ENCODE data around the gene FHOD3. TPM values are rescaled to one million over a fixed set of nuclear protein-coding genes. Genes with fewer than 3 reads are reported as not detected.

The FHOD3 gene
- total and polyA plus RNA-seq, 2 donors, result 0.90 to 4.1 TPM

GRCh38 chr18:36333414-36333813, 35.9 kb downstream of the FHOD3 start:
- no peaks in the 10 kb centered on the region for H3K4me1 ChIP-seq (ENCODE audit: control insufficient read depth in 2 of 2, insufficient read depth in 2 of 2, low read length in 2 of 2)
- H3K9me3 ChIP-seq (ENCODE audit: control insufficient read depth in 2 of 2, insufficient read depth in 1 of 2, low read length in 1 of 2), result no peaks in the 10 kb centered on the region
- no peak overlapping the region for H3K4me3 ChIP-seq (ENCODE audit: low read length in 2 of 2)
- no peaks in the 10 kb centered on the region for H3K27me3 ChIP-seq (ENCODE audit: control insufficient read depth in 2 of 2, insufficient read depth in 1 of 2, low read length in 1 of 2)
- H3K36me3 ChIP-seq (ENCODE audit: control insufficient read depth in 2 of 2, insufficient read depth in 2 of 2, low read length in 1 of 2), result no peaks in the 10 kb centered on the region
- no peak overlapping the region for H3K27ac ChIP-seq (ENCODE audit: low read depth in 1 of 2, low read length in 1 of 2)
- 64% methylated on average over 3 of the region's 3 CpGs for WGBS
- DNase-seq (ENCODE audit: low read depth in 6 of 9, low spot score in 9 of 9), result no peak

- DNase-seq (ENCODE audit: low read depth in 6 of 9, low spot score in 9 of 9), result no peak
- Histone ChIP-seq H3K36me3 (ENCODE audit: control insufficient read depth in 2 of 2, insufficient read depth in 2 of 2, low read length in 1 of 2) (no peaks in the 10 kb centered on the region), H3K4me1 (ENCODE audit: control insufficient read depth in 2 of 2, insufficient read depth in 2 of 2, low read length in 2 of 2) (no peaks in the 10 kb centered on the region), H3K9me3 (ENCODE audit: control insufficient read depth in 2 of 2, insufficient read depth in 1 of 2, low read length in 1 of 2) (no peaks in the 10 kb centered on the region), H3K27me3 (ENCODE audit: control insufficient read depth in 2 of 2, insufficient read depth in 1 of 2, low read length in 1 of 2) (no peaks in the 10 kb centered on the region), H3K4me3 (ENCODE audit: low read length in 2 of 2) (no peak overlapping the region), H3K27ac (ENCODE audit: low read depth in 1 of 2, low read length in 1 of 2) (no peak overlapping the region)
- 94% methylated on average over 3 of the region's 3 CpGs for WGBS
Measured at GRCh38 chr18:36334798-36335197, 37.3 kb downstream of the FHOD3 start.

- Histone ChIP-seq H3K36me3 (ENCODE audit: control insufficient read depth in 2 of 2, insufficient read depth in 2 of 2, low read length in 1 of 2) (no peaks in the 10 kb centered on the region), H3K9me3 (ENCODE audit: control insufficient read depth in 2 of 2, insufficient read depth in 1 of 2, low read length in 1 of 2) (no peaks in the 10 kb centered on the region), H3K27me3 (ENCODE audit: control insufficient read depth in 2 of 2, insufficient read depth in 1 of 2, low read length in 1 of 2) (no peaks in the 10 kb centered on the region), H3K27ac (ENCODE audit: low read depth in 1 of 2, low read length in 1 of 2) (no peak overlapping the region), H3K4me3 (ENCODE audit: low read length in 2 of 2) (no peak overlapping the region), H3K4me1 (ENCODE audit: control insufficient read depth in 2 of 2, insufficient read depth in 2 of 2, low read length in 2 of 2) (no peaks in the 10 kb centered on the region)
- 96% methylated on average over 16 of the region's 16 CpGs for WGBS
- DNase-seq (ENCODE audit: low read depth in 6 of 9, low spot score in 9 of 9), result no peak
Measured at GRCh38 chr18:36335476-36336279, 38.2 kb downstream of the FHOD3 start.

GRCh38 chr18:36337679-36338402, 40.3 kb downstream of the FHOD3 start:
- no peaks in the 10 kb centered on the region for H3K27me3 ChIP-seq (ENCODE audit: control insufficient read depth in 2 of 2, insufficient read depth in 1 of 2, low read length in 1 of 2)
- H3K27ac ChIP-seq (ENCODE audit: low read depth in 1 of 2, low read length in 1 of 2), result no peak overlapping the region
- H3K9me3 ChIP-seq (ENCODE audit: control insufficient read depth in 2 of 2, insufficient read depth in 1 of 2, low read length in 1 of 2), result no peaks in the 10 kb centered on the region
- no peaks in the 10 kb centered on the region for H3K4me1 ChIP-seq (ENCODE audit: control insufficient read depth in 2 of 2, insufficient read depth in 2 of 2, low read length in 2 of 2)
- no peak overlapping the region for H3K4me3 ChIP-seq (ENCODE audit: low read length in 2 of 2)
- no peak for DNase-seq (ENCODE audit: low read depth in 6 of 9, low spot score in 9 of 9)
- 92% methylated on average over 4 of the region's 4 CpGs for WGBS
- H3K36me3 ChIP-seq (ENCODE audit: control insufficient read depth in 2 of 2, insufficient read depth in 2 of 2, low read length in 1 of 2), result no peaks in the 10 kb centered on the region

- 90% methylated on average over 8 of the region's 8 CpGs for WGBS
- H3K27ac ChIP-seq (ENCODE audit: low read depth in 1 of 2, low read length in 1 of 2), result no peak overlapping the region
- H3K9me3 ChIP-seq (ENCODE audit: control insufficient read depth in 2 of 2, insufficient read depth in 1 of 2, low read length in 1 of 2), result no peaks in the 10 kb centered on the region
- no peaks in the 10 kb centered on the region for H3K4me1 ChIP-seq (ENCODE audit: control insufficient read depth in 2 of 2, insufficient read depth in 2 of 2, low read length in 2 of 2)
- no peaks in the 10 kb centered on the region for H3K36me3 ChIP-seq (ENCODE audit: control insufficient read depth in 2 of 2, insufficient read depth in 2 of 2, low read length in 1 of 2)
- DNase-seq (ENCODE audit: low read depth in 6 of 9, low spot score in 9 of 9), result no peak
- no peak overlapping the region for H3K4me3 ChIP-seq (ENCODE audit: low read length in 2 of 2)
- H3K27me3 ChIP-seq (ENCODE audit: control insufficient read depth in 2 of 2, insufficient read depth in 1 of 2, low read length in 1 of 2), result no peaks in the 10 kb centered on the region
Measured at GRCh38 chr18:36338403-36338933, 41.0 kb downstream of the FHOD3 start.

- 97% methylated on average over 4 of the region's 4 CpGs for WGBS
- Histone ChIP-seq H3K27me3 (ENCODE audit: control insufficient read depth in 2 of 2, insufficient read depth in 1 of 2, low read length in 1 of 2) (no peaks in the 10 kb centered on the region), H3K36me3 (ENCODE audit: control insufficient read depth in 2 of 2, insufficient read depth in 2 of 2, low read length in 1 of 2) (no peaks in the 10 kb centered on the region), H3K9me3 (ENCODE audit: control insufficient read depth in 2 of 2, insufficient read depth in 1 of 2, low read length in 1 of 2) (no peaks in the 10 kb centered on the region), H3K4me1 (ENCODE audit: control insufficient read depth in 2 of 2, insufficient read depth in 2 of 2, low read length in 2 of 2) (no peaks in the 10 kb centered on the region), H3K4me3 (ENCODE audit: low read length in 2 of 2) (no peak overlapping the region), H3K27ac (ENCODE audit: low read depth in 1 of 2, low read length in 1 of 2) (no peak overlapping the region)
- no peak for DNase-seq (ENCODE audit: low read depth in 6 of 9, low spot score in 9 of 9)
Measured at GRCh38 chr18:36340246-36340645, 42.7 kb downstream of the FHOD3 start.

- H3K4me3 ChIP-seq (ENCODE audit: low read length in 2 of 2), result no peak overlapping the region
Measured at GRCh38 chr18:36341944-36342343, 44.4 kb downstream of the FHOD3 start.

GRCh38 chr18:36348331-36348730, 50.8 kb downstream of the FHOD3 start:
- Histone ChIP-seq H3K36me3 (ENCODE audit: control insufficient read depth in 2 of 2, insufficient read depth in 2 of 2, low read length in 1 of 2) (no peaks in the 10 kb centered on the region), H3K27me3 (ENCODE audit: control insufficient read depth in 2 of 2, insufficient read depth in 1 of 2, low read length in 1 of 2) (no peaks in the 10 kb centered on the region), H3K9me3 (ENCODE audit: control insufficient read depth in 2 of 2, insufficient read depth in 1 of 2, low read length in 1 of 2) (no peaks in the 10 kb centered on the region), H3K4me3 (ENCODE audit: low read length in 2 of 2) (no peak overlapping the region), H3K4me1 (ENCODE audit: control insufficient read depth in 2 of 2, insufficient read depth in 2 of 2, low read length in 2 of 2) (no peaks in the 10 kb centered on the region), H3K27ac (ENCODE audit: low read depth in 1 of 2, low read length in 1 of 2) (no peak overlapping the region)
- no peak for DNase-seq (ENCODE audit: low read depth in 6 of 9, low spot score in 9 of 9)
- WGBS, result 79% methylated on average over 3 of the region's 3 CpGs

More at GRCh38 chr18:36341944-36342343, 44.4 kb downstream of the FHOD3 start:
- Histone ChIP-seq H3K27ac (ENCODE audit: low read depth in 1 of 2, low read length in 1 of 2) (no peak overlapping the region), H3K9me3 (ENCODE audit: control insufficient read depth in 2 of 2, insufficient read depth in 1 of 2, low read length in 1 of 2) (no peaks in the 10 kb centered on the region), H3K27me3 (ENCODE audit: control insufficient read depth in 2 of 2, insufficient read depth in 1 of 2, low read length in 1 of 2) (no peaks in the 10 kb centered on the region), H3K4me1 (ENCODE audit: control insufficient read depth in 2 of 2, insufficient read depth in 2 of 2, low read length in 2 of 2) (no peaks in the 10 kb centered on the region), H3K36me3 (ENCODE audit: control insufficient read depth in 2 of 2, insufficient read depth in 2 of 2, low read length in 1 of 2) (no peaks in the 10 kb centered on the region)
- DNase-seq (ENCODE audit: low read depth in 6 of 9, low spot score in 9 of 9), result no peak

GRCh38 chr18:36348971-36349417, 51.5 kb downstream of the FHOD3 start:
- no peaks in the 10 kb centered on the region for H3K9me3 ChIP-seq (ENCODE audit: control insufficient read depth in 2 of 2, insufficient read depth in 1 of 2, low read length in 1 of 2)
- no peaks in the 10 kb centered on the region for H3K27me3 ChIP-seq (ENCODE audit: control insufficient read depth in 2 of 2, insufficient read depth in 1 of 2, low read length in 1 of 2)
- 92% methylated on average over 6 of the region's 6 CpGs for WGBS
- no peaks in the 10 kb centered on the region for H3K36me3 ChIP-seq (ENCODE audit: control insufficient read depth in 2 of 2, insufficient read depth in 2 of 2, low read length in 1 of 2)
- H3K4me1 ChIP-seq (ENCODE audit: control insufficient read depth in 2 of 2, insufficient read depth in 2 of 2, low read length in 2 of 2), result no peaks in the 10 kb centered on the region
- H3K27ac ChIP-seq (ENCODE audit: low read depth in 1 of 2, low read length in 1 of 2), result no peak overlapping the region
- DNase-seq (ENCODE audit: low read depth in 6 of 9, low spot score in 9 of 9), result no peak
- H3K4me3 ChIP-seq (ENCODE audit: low read length in 2 of 2), result no peak overlapping the region

All from thymus (tissue), 11 donors.